ENCODE data around the gene LLGL2. TPM values are rescaled to one million over a fixed set of nuclear protein-coding genes. Genes with fewer than 3 reads are reported as not detected.

LLGL2 gene
- total RNA-seq, 6 experiments from 2014 or later, result 0.14 to 0.55 (median 0.46) TPM

DNA sequence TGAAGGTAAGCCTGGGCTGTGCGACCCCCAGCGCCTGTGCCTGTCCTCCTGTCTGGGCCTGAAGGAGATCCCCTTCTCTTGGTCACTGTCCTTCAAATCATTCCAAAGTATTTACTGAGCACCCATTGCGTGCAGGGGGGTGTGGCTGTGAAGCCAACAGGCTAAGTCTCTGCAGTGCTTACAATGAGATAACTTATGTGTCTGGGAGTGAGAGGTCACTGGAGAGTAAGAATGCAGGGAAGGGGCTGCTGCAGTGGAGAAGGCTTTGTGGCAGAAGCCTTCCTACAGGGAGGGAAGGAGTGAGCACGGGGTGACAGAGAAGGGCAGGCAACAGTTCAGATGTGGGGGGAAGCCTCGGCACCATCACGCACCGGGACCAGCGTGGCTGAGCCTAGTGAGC, 96.6 kb downstream of the LLGL2 start:
- no peak for DNase-seq
- Mint-ChIP-seq H3K36me3 (ENCODE audit: low read depth) (no peaks in the 10 kb centered on the region), H3K9me3 (no peaks in the 10 kb centered on the region), H3K4me3 (no peak overlapping the region), H3K4me1 (ENCODE audit: low read depth) (peaks cover 10% of the 10 kb centered on the region), H3K27ac (no peak overlapping the region), H3K27me3 (ENCODE audit: insufficient read depth) (peaks cover 11% of the 10 kb centered on the region)
- TF ChIP-seq, protein P1, sequence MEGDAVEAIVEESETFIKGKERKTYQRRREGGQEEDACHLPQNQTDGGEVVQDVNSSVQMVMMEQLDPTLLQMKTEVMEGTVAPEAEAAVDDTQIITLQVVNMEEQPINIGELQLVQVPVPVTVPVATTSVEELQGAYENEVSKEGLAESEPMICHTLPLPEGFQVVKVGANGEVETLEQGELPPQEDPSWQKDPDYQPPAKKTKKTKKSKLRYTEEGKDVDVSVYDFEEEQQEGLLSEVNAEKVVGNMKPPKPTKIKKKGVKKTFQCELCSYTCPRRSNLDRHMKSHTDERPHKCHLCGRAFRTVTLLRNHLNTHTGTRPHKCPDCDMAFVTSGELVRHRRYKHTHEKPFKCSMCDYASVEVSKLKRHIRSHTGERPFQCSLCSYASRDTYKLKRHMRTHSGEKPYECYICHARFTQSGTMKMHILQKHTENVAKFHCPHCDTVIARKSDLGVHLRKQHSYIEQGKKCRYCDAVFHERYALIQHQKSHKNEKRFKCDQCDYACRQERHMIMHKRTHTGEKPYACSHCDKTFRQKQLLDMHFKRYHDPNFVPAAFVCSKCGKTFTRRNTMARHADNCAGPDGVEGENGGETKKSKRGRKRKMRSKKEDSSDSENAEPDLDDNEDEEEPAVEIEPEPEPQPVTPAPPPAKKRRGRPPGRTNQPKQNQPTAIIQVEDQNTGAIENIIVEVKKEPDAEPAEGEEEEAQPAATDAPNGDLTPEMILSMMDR (IDR thresholded peaks at IDR 0.05), result no peak

DNA sequence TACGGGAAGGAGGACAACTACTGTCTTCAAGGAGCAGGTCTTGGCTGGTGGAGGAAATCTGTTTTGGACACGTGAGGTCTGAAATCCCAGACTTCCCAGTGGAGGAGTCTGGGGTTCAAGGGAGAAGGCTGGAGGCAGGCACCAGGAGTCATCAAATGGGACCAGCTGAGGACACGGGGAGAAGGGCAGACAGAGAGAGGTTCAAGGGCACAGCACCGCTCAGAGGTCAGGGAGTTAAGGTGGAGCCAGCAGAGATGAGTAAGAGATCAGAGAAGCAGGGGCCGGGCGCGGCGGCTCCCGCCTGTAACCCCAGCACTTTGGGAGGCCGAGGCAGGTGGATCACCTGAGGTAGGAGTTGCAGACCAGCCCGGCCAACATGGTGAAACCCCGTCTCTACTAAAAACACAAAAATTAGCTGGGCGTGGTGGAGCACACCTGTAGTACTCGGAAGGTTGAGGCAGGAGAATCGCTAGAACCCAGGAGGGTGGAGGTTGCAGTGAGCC, 97.3 kb downstream of the LLGL2 start:
- peaks cover 6% of the 10 kb centered on the region; the same call in 1 of the 2 replicates for H3K27me3 Mint-ChIP-seq (ENCODE audit: insufficient read depth)
- H3K4me3 Mint-ChIP-seq, result no peak overlapping the region
- TF ChIP-seq, protein P1 (IDR thresholded peaks at IDR 0.05), result no peak

DNA sequence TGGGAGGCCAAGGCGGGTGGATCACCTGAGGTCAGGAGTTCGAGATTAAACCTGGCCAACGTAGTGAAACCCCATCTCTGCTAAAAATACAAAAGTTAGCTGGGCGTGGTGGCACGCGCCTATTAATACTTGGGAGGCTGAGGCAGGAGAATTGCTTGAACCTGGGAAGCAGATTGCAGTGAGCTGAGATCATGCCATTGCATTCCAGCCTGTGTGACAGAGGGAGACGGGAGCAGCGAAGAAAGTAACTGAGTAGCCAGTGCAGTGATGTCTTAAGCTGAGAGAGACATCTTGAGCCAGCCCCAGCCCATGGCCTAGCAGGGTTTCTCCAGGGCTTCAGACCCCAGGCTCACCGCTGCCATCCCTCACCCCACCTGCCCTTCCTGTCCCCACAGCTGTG, 97.9 kb downstream of the LLGL2 start:
- Mint-ChIP-seq H3K4me3 (no peak overlapping the region), H3K36me3 (ENCODE audit: low read depth) (no peaks in the 10 kb centered on the region), H3K27me3 (ENCODE audit: insufficient read depth) (peaks cover 6% of the 10 kb centered on the region; the same call in 1 of the 2 replicates), H3K9me3 (no peaks in the 10 kb centered on the region), H3K4me1 (ENCODE audit: low read depth) (peaks cover 10% of the 10 kb centered on the region), H3K27ac (no peak overlapping the region)
- DNase-seq, result peak; percentile 32
- TF ChIP-seq, protein P1 (IDR thresholded peaks at IDR 0.05), result no peak

More for the DNA sequence above, 97.3 kb downstream of the LLGL2 start:
- H3K4me1 Mint-ChIP-seq (ENCODE audit: low read depth), result peaks cover 10% of the 10 kb centered on the region
- no peak overlapping the region for H3K27ac Mint-ChIP-seq
- no peak for DNase-seq
- no peaks in the 10 kb centered on the region for H3K9me3 Mint-ChIP-seq
- no peaks in the 10 kb centered on the region for H3K36me3 Mint-ChIP-seq (ENCODE audit: low read depth)

DNA sequence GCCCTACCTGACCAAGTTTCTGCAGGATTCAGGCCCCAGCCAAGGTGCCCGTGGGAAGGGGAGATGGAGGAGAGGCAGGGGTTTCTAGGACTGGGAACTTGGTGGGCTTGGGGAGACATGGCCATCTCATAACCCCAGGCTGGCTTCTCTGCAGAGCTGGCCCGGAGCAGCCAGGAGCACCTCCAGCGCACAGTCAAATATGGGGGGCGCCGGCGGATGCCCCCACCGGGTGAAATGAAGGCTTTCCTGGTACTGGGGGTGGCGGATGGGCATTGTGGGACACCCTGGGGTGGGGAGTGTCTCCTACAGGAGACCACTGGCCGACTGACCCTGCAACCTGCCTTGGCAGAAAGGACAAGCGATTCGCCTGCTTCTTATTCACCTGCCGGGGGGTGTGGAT, 98.5 kb downstream of the LLGL2 start:
- DNase-seq, result no peak
- Mint-ChIP-seq H3K27me3 (ENCODE audit: insufficient read depth) (peaks cover 6% of the 10 kb centered on the region; the same call in 1 of the 2 replicates), H3K36me3 (ENCODE audit: low read depth) (no peaks in the 10 kb centered on the region), H3K27ac (no peak overlapping the region), H3K9me3 (no peaks in the 10 kb centered on the region), H3K4me1 (ENCODE audit: low read depth) (peaks cover 10% of the 10 kb centered on the region), H3K4me3 (no peak overlapping the region)
- TF ChIP-seq, protein P1 (IDR thresholded peaks at IDR 0.05), result no peak

Small RNA genes within 50 kb of the gene (microRNA-seq; reads per million reads assigned to microRNA genes)
- gene MIR6785, result 3.1 reads per million

Other genes starting within 250 kb of the LLGL2 start
- 10 to 100 TPM in 1 of 6 experiments, 1 to 10 TPM in 5; 5.7 to 14.6 (median 7.1) TPM for gene SLC25A19, start 236.3 kb upstream of the LLGL2 start, total RNA-seq (2021; fragmentation: NEBNext Ultra II Directional; extraction: Animal tissue kit (Norgen Biotek cat#: 25700))
- 100 to 1,000 TPM; 104 to 138 (median 116) TPM for gene GRB2, start 120.0 kb upstream of the LLGL2 start, total RNA-seq (2021; fragmentation: NEBNext Ultra II Directional; extraction: Animal tissue kit (Norgen Biotek cat#: 25700))
- gene TMEM94, start 69.1 kb upstream of the LLGL2 start, total RNA-seq (2021; fragmentation: NEBNext Ultra II Directional; extraction: Animal tissue kit (Norgen Biotek cat#: 25700)), result 10 to 100 TPM; 31.7 to 43.9 (median 41.2) TPM
- gene CASKIN2, start 10.2 kb upstream of the LLGL2 start, total RNA-seq (2021; fragmentation: NEBNext Ultra II Directional; extraction: Animal tissue kit (Norgen Biotek cat#: 25700)), result 10 to 100 TPM; 17.5 to 25.3 (median 21.5) TPM
- gene TSEN54, start 9.2 kb upstream of the LLGL2 start, total RNA-seq (2021; fragmentation: NEBNext Ultra II Directional; extraction: Animal tissue kit (Norgen Biotek cat#: 25700)), result 10 to 100 TPM in 2 of 6 experiments, 1 to 10 TPM in 4; 8.7 to 11.1 (median 9.4) TPM
- gene MYO15B, start 62.1 kb downstream of the LLGL2 start, total RNA-seq (2021; fragmentation: NEBNext Ultra II Directional; extraction: Animal tissue kit (Norgen Biotek cat#: 25700)), result under 1 TPM in 4 of 6 experiments, not detected in 2; 0.25 to 0.74 (median 0.41) TPM
- gene SMIM5, start 107.7 kb downstream of the LLGL2 start, total RNA-seq (2021; fragmentation: NEBNext Ultra II Directional; extraction: Animal tissue kit (Norgen Biotek cat#: 25700)), result under 1 TPM in 1 of 6 experiments, not detected in 5; 0.09 TPM
- gene RECQL5, start 141.5 kb downstream of the LLGL2 start, total RNA-seq (2021; fragmentation: NEBNext Ultra II Directional; extraction: Animal tissue kit (Norgen Biotek cat#: 25700)), result 10 to 100 TPM; 18.7 to 22.6 (median 21.2) TPM
- gene SAP30BP, start 141.6 kb downstream of the LLGL2 start, total RNA-seq (2021; fragmentation: NEBNext Ultra II Directional; extraction: Animal tissue kit (Norgen Biotek cat#: 25700)), result 10 to 100 TPM; 68.4 to 81.5 (median 71.4) TPM
- 1 to 10 TPM in 1 of 6 experiments, under 1 TPM in 4, not detected in 1; 0.28 to 1.0 (median 0.76) TPM for gene ITGB4, start 195.8 kb downstream of the LLGL2 start, total RNA-seq (2021; fragmentation: NEBNext Ultra II Directional; extraction: Animal tissue kit (Norgen Biotek cat#: 25700))
- gene GALK1, start 239.5 kb downstream of the LLGL2 start, total RNA-seq (2021; fragmentation: NEBNext Ultra II Directional; extraction: Animal tissue kit (Norgen Biotek cat#: 25700)), result 10 to 100 TPM; 33.8 to 43.2 (median 37.7) TPM

Data from HFFc6 (cell line).